Loucy (cell line): ENCODE measurements around the gene KCTD19.

Experiments used
- CTCF ChIP-seq: fragments of 200-600 bp; sonication (generic); conservative IDR thresholded peaks from 2 replicates; pipeline ENCODE4 v1.5.1; 2014; ENCODE audit warnings: mild to moderate bottlenecking, antibody characterized with exemption, low read length
- EZH2phosphoT487 ChIP-seq: fragments of 200-600 bp; IDR thresholded peaks from 2 replicates; pipeline ENCODE4 v1.6.1; 2018; ENCODE audit warnings: antibody characterized with exemption, mild to moderate bottlenecking, moderate library complexity, borderline replicate concordance

- TF ChIP-seq EZH2phosphoT487, result no peak
- no peak for TF ChIP-seq CTCF
Measured at GRCh38 chr16:67259705-67260104, 66.8 kb downstream of the KCTD19 start.
